ENCODE data around the gene C6orf15. TPM values are rescaled to one million over a fixed set of nuclear protein-coding genes. Genes with fewer than 3 reads are reported as not detected.

C6orf15 gene
- total RNA-seq, 4 donors from 2014 or later: not detected

- 99% methylated on average over 4 of the region's 4 CpGs for WGBS
- no peak for TF ChIP-seq CTCF (IDR thresholded peaks at IDR 0.05)
- TF ChIP-seq EP300 (IDR thresholded peaks at IDR 0.05): no peak
- TF ChIP-seq POLR2AphosphoS5 (IDR thresholded peaks at IDR 0.05): no peak
- TF ChIP-seq POLR2A (IDR thresholded peaks at IDR 0.05; ENCODE audit: low read depth): no peak
Observed at GRCh38 chr6:31098449-31098938, 13.9 kb downstream of the C6orf15 start.

DNA sequence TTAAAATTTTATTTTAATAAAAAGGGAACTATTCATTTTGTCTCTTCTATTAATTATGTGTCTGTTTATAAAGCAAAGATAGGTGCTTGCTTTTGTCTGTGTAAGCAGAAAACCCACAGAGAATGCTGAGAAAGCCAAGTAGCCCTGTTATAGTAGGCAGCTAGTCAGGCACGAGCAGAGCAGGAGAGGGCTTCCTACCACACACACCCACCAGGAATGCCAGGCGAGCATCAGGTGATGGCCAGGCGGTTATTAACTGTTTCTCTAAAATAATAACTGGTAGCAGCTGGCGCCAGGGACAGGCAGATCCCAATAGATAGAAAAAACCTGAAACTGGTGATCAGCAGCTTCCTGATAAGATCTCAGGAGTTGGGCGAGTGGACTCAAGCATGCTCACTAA is 15.7 kb downstream of the C6orf15 start:
- 76% methylated on average over 5 of the region's 5 CpGs for WGBS
- TF ChIP-seq POLR2AphosphoS5 (IDR thresholded peaks at IDR 0.05) (no peak), POLR2A (IDR thresholded peaks at IDR 0.05; ENCODE audit: low read depth) (no peak), CTCF (IDR thresholded peaks at IDR 0.05) (no peak), EP300 (IDR thresholded peaks at IDR 0.05) (no peak)
- no peak for DNase-seq (ENCODE audit: extremely low spot score)
- H3K4me3 ChIP-seq: no peak overlapping the region
- intact Hi-C loops (cut with DNase I): no loop called here
- H3K4me1 ChIP-seq: peaks cover 4 to 18% (median 10%) of the 10 kb centered on the region in 4 donors
- H3K27ac ChIP-seq (replicated peaks in 1 of 4): no peak overlapping the region
- H3K9me3 ChIP-seq: no peaks in the 10 kb centered on the region
- H3K36me3 ChIP-seq: no peaks in the 10 kb centered on the region
- no peaks in the 10 kb centered on the region for H3K27me3 ChIP-seq

More at GRCh38 chr6:31098449-31098938, 13.9 kb downstream of the C6orf15 start:
- Histone ChIP-seq H3K9me3 (no peaks in the 10 kb centered on the region), H3K27ac (replicated peaks in 1 of 4) (no peak overlapping the region), H3K4me1 (peaks cover 4 to 16% (median 10%) of the 10 kb centered on the region in 4 donors), H3K36me3 (no peaks in the 10 kb centered on the region), H3K4me3 (no peak overlapping the region), H3K27me3 (no peaks in the 10 kb centered on the region)
- DNase-seq (ENCODE audit: extremely low spot score): no peak
- intact Hi-C loops (cut with DNase I): no loop called here

- DNase-seq (ENCODE audit: extremely low spot score): no peak
- H3K4me3 ChIP-seq: no peak overlapping the region
- no peak overlapping the region for H3K27ac ChIP-seq (replicated peaks in 1 of 4)
- peaks cover 4 to 18% (median 10%) of the 10 kb centered on the region in 4 donors for H3K4me1 ChIP-seq
- TF ChIP-seq EP300 (IDR thresholded peaks at IDR 0.05) (no peak), CTCF (IDR thresholded peaks at IDR 0.05) (no peak), POLR2A (IDR thresholded peaks at IDR 0.05; ENCODE audit: low read depth) (no peak), POLR2AphosphoS5 (IDR thresholded peaks at IDR 0.05) (no peak)
- H3K9me3 ChIP-seq: no peaks in the 10 kb centered on the region
- no peaks in the 10 kb centered on the region for H3K27me3 ChIP-seq
- no peaks in the 10 kb centered on the region for H3K36me3 ChIP-seq
- intact Hi-C loops (cut with DNase I): no loop called here
- WGBS: 83% methylated on average over 3 of the region's 3 CpGs
Observed at GRCh38 chr6:31096215-31096614, 16.2 kb downstream of the C6orf15 start.

DNA sequence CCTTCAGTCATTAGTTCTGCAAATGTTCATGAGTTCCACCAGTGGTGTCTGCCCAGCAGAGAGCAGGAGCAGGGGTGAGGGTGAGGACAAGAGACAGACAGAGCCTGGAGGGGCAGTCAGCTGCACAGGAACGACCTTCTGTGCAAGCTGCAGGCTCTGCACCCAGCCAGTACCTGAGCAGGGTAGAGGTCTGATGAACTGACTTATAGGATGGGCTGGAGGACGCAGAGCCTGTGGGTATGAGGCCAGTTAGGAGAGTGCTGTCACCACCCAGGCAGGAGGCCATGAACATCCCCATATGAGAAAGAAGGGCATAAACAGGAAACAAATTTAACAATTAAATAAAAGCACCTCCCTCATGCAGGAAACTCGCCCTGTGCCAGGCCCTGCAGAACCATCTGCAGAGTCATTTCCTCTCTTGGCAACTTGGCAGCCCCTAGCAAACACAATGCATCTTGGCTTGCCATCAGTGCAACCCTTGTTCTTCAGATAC is 17.9 kb downstream of the C6orf15 start:
- Histone ChIP-seq H3K4me3 (no peak overlapping the region), H3K9me3 (no peaks in the 10 kb centered on the region), H3K4me1 (peaks cover 4 to 18% (median 10%) of the 10 kb centered on the region in 4 donors), H3K36me3 (no peaks in the 10 kb centered on the region), H3K27me3 (no peaks in the 10 kb centered on the region), H3K27ac (replicated peaks in 1 of 4) (no peak overlapping the region)
- 49% methylated on average over 2 of the region's 3 CpGs for WGBS
- intact Hi-C loops (cut with DNase I): no loop called here
- no peak for TF ChIP-seq CTCF (IDR thresholded peaks at IDR 0.05)
- no peak for TF ChIP-seq POLR2A (IDR thresholded peaks at IDR 0.05; ENCODE audit: low read depth)
- no peak for TF ChIP-seq EP300 (IDR thresholded peaks at IDR 0.05)
- no peak for TF ChIP-seq POLR2AphosphoS5 (IDR thresholded peaks at IDR 0.05)
- no peak for DNase-seq (ENCODE audit: extremely low spot score)
